ENCODE results near the gene ACTBL2. TPM values are rescaled to one million over a fixed set of nuclear protein-coding genes. Genes with fewer than 3 reads are reported as not detected.
"Not testable (repeated sequence)": the region's sequence is repeated elsewhere in the genome, so short reads cannot be mapped to it uniquely, and the experiment has no call there.

ACTBL2 gene
- total and polyA plus RNA-seq, 2 experiments from 2014 or later: 0.11 to 0.34 TPM

- Histone ChIP-seq H3K27me3 (replicated peaks; ENCODE audit: insufficient read depth) (no peaks in the 10 kb centered on the region), H4K20me1 (ENCODE audit: insufficient read depth) (no peaks in the 10 kb centered on the region), H3K9me2 (ENCODE audit: insufficient read depth) (no peaks in the 10 kb centered on the region), H3K27ac (no peak overlapping the region), H3K4me2 (ENCODE audit: unreplicated experiment) (no peak overlapping the region), H3K36me3 (ENCODE audit: low read depth) (no peaks in the 10 kb centered on the region), H3K4me3 (no peak overlapping the region), H3K9ac (no peak overlapping the region), H3K9me3 (ENCODE audit: low read depth) (no peaks in the 10 kb centered on the region), H3F3A (ENCODE audit: insufficient read depth) (peaks cover 22% of the 10 kb centered on the region), H2AFZ (no peak overlapping the region), H3K79me2 (ENCODE audit: insufficient read depth) (no peaks in the 10 kb centered on the region), H3K4me1 (ENCODE audit: insufficient read depth) (peaks cover 21% of the 10 kb centered on the region)
- DNase-seq: no peak
- WGBS, 2 experiments (ENCODE audit: low coverage in 1 of 2, low lambda C conversion rate in 2 of 2, missing lambda C conversion rate in 2 of 2): 31 to 43% methylated on average over 3 of the region's 3 CpGs
- in situ Hi-C loops (cut with MboI): no loop called here
- no peak for TF ChIP-seq EZH2phosphoT487 (IDR thresholded peaks at IDR 0.05; ENCODE audit: insufficient read depth, low read depth)
- no peak for TF ChIP-seq EZH2 (IDR thresholded peaks at IDR 0.05; ENCODE audit: insufficient read depth, poor library complexity, severe bottlenecking)
Measured at GRCh38 chr5:57466544-57466943, 16.1 kb downstream of the ACTBL2 start.

DNA sequence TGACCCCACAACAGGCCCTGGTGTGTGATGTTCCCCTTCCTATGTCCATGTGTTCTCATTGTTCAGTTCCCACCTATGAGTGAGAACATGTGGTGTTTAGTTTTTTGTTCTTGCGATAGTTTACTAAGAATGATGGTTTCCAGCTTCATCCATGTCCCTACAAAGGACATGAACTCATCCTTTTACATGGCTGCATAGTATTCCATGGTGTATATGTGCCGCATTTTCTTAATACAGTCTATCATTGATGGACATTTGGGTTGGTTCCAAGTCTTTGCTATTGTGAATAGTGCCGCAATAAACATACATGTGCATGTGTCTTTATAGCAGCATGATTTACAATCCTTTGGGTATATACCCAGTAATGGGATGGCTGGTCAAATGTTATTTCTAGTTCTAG is 22.6 kb downstream of the ACTBL2 start:
- H3K9me3 ChIP-seq (ENCODE audit: low read depth); H3K4me2 ChIP-seq (ENCODE audit: unreplicated experiment); in situ Hi-C loops (cut with MboI); H3K36me3 ChIP-seq (ENCODE audit: low read depth); H3K9ac ChIP-seq; H3K4me3 ChIP-seq; H2AFZ ChIP-seq; H3K27ac ChIP-seq; DNase-seq; H4K20me1 ChIP-seq (ENCODE audit: insufficient read depth); H3K4me1 ChIP-seq (ENCODE audit: insufficient read depth); H3K9me2 ChIP-seq (ENCODE audit: insufficient read depth); H3F3A ChIP-seq (ENCODE audit: insufficient read depth); H3K79me2 ChIP-seq (ENCODE audit: insufficient read depth); H3K27me3 ChIP-seq (replicated peaks; ENCODE audit: insufficient read depth): not testable (repeated sequence)
- 76 to 84% methylated on average over 3 of the region's 3 CpGs for whole genome bisulfite sequencing, 2 experiments (ENCODE audit: low coverage in 1 of 2, low lambda C conversion rate in 2 of 2, missing lambda C conversion rate in 2 of 2)

GRCh38 chr5:57458443-57458842 is 24.2 kb downstream of the ACTBL2 start:
- H2AFZ ChIP-seq: no peak overlapping the region
- no peak for TF ChIP-seq EZH2 (IDR thresholded peaks at IDR 0.05; ENCODE audit: insufficient read depth, poor library complexity, severe bottlenecking)
- TF ChIP-seq EZH2phosphoT487 (IDR thresholded peaks at IDR 0.05; ENCODE audit: insufficient read depth, low read depth): no peak
- no peaks in the 10 kb centered on the region for H3K9me2 ChIP-seq (ENCODE audit: insufficient read depth)
- H3K4me2 ChIP-seq (ENCODE audit: unreplicated experiment): no peak overlapping the region
- in situ Hi-C loops (cut with MboI): no loop called here
- DNase-seq: no peak
- no peaks in the 10 kb centered on the region for H3K36me3 ChIP-seq (ENCODE audit: low read depth)
- no peaks in the 10 kb centered on the region for H3K27me3 ChIP-seq (replicated peaks; ENCODE audit: insufficient read depth)
- H3K9ac ChIP-seq: no peak overlapping the region
- H3K79me2 ChIP-seq (ENCODE audit: insufficient read depth): no peaks in the 10 kb centered on the region
- H3K4me1 ChIP-seq (ENCODE audit: insufficient read depth): no peaks in the 10 kb centered on the region
- H3F3A ChIP-seq (ENCODE audit: insufficient read depth): no peaks in the 10 kb centered on the region
- no peak overlapping the region for H3K27ac ChIP-seq
- no peaks in the 10 kb centered on the region for H3K9me3 ChIP-seq (ENCODE audit: low read depth)
- no peak overlapping the region for H3K4me3 ChIP-seq
- H4K20me1 ChIP-seq (ENCODE audit: insufficient read depth): no peaks in the 10 kb centered on the region

DNA sequence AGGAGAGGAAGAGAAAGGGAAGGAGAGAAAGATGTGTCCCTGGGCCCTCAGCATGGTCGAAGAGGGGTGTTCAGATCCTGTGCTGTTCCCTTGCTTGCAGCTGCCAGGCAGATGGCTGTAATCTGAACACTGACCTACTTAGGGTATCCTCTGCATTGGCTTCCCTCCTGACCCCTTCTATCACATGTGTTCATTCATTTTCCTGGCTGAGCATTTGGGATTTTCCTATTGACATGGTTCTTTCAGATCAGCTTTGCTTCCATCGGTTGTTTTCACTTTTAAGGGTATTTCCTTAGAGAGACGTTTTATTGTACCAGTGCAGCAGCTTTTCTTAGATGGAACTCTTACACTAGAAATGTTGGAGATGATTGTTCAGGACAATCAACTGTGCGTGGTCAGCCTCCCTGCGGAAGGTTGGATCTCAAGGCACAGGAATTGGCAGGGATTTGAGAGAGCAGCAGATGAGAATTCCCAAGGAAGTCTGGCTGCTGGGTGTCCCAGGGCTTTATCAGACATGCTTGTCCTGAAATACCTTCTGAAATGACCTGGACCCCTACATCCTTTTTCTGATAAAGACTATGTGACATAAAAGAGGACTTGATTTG is 26.0 kb downstream of the ACTBL2 start:
- H3F3A ChIP-seq (ENCODE audit: insufficient read depth): no peaks in the 10 kb centered on the region
- H3K36me3 ChIP-seq (ENCODE audit: low read depth): no peaks in the 10 kb centered on the region
- no peak for TF ChIP-seq EZH2phosphoT487 (IDR thresholded peaks at IDR 0.05; ENCODE audit: insufficient read depth, low read depth)
- TF ChIP-seq EZH2 (IDR thresholded peaks at IDR 0.05; ENCODE audit: insufficient read depth, poor library complexity, severe bottlenecking): no peak
- H3K27ac ChIP-seq: no peak overlapping the region
- H3K79me2 ChIP-seq (ENCODE audit: insufficient read depth): no peaks in the 10 kb centered on the region
- H3K4me3 ChIP-seq: no peak overlapping the region
- no peak overlapping the region for H3K9ac ChIP-seq
- no peak for DNase-seq
- H3K9me3 ChIP-seq (ENCODE audit: low read depth): no peaks in the 10 kb centered on the region
- H3K4me2 ChIP-seq (ENCODE audit: unreplicated experiment): no peak overlapping the region
- peak overlapping the region; percentile 40; the same call in 1 of the 2 replicates for H2AFZ ChIP-seq
- no peaks in the 10 kb centered on the region for H4K20me1 ChIP-seq (ENCODE audit: insufficient read depth)
- 0 out of 2 replicates have a peak, but pooled peaks cover 3% of the 10 kb centered on the region for H3K4me1 ChIP-seq (ENCODE audit: insufficient read depth)
- in situ Hi-C loops (cut with MboI): no loop called here
- H3K9me2 ChIP-seq (ENCODE audit: insufficient read depth): no peaks in the 10 kb centered on the region
- WGBS, 2 experiments (ENCODE audit: low coverage in 1 of 2, low lambda C conversion rate in 2 of 2, missing lambda C conversion rate in 2 of 2): 24 to 37% methylated on average over 5 of the region's 5 CpGs
- no peaks in the 10 kb centered on the region for H3K27me3 ChIP-seq (replicated peaks; ENCODE audit: insufficient read depth)

Measured in GM23248 (cell line).